Measurements from ENCODE around the gene TMTC4.
A peak's percentile ranks its signal among the peaks of the same experiment; 100 is the strongest.

TMTC4 gene

DNA sequence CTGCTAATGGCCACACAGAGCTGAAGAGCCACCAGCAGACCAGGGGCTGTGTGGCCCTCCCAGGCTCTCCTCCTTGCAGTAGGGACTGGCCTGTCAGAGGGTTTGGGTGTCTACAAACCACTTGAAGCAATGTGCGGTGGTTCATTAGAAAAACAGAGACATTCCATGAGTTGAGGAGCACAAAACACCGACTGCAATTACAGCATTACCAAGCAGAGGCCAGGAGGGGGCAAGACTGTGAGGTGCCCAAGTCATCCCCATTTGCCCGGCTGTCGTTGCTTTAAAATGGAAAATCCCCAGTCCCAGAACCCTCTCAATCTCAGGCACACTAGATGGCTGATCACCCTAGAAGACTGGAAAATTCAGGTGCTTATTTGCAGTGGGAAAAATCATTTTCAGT lies 15.0 kb downstream of the TMTC4 start:
- H3K79me2 ChIP-seq (ENCODE audit: control insufficient read depth, insufficient read depth, low read length), result no peaks in the 10 kb centered on the region
- no peaks in the 10 kb centered on the region for H3K27me3 ChIP-seq (ENCODE audit: insufficient read depth, low read length, poor library complexity)
- no peak overlapping the region for H3K4me2 ChIP-seq (ENCODE audit: low read length)
- H2BK5ac ChIP-seq (ENCODE audit: low read length), result no peak overlapping the region
- no peak overlapping the region for H3K23ac ChIP-seq (ENCODE audit: low read length)
- WGBS (ENCODE audit: extremely low coverage, insufficient coverage, low lambda C conversion rate), result no CpG with 5 or more reads among the region's 4 CpGs
- no peak overlapping the region for H4K8ac ChIP-seq (ENCODE audit: low read depth, low read length)
- DNase-seq, result peak; percentile 29
- H3K9ac ChIP-seq (ENCODE audit: low read length), result no peak overlapping the region
- H3K56ac ChIP-seq (ENCODE audit: low read length), result no peak overlapping the region
- H3K4me1 ChIP-seq (ENCODE audit: control insufficient read depth, low read depth, low read length), result no peaks in the 10 kb centered on the region
- H3K36me3 ChIP-seq (ENCODE audit: control insufficient read depth, insufficient read depth, low read length), result peaks cover 7% of the 10 kb centered on the region
- no peak overlapping the region for H2AK5ac ChIP-seq (ENCODE audit: low read length)
- no peak overlapping the region for H3K4ac ChIP-seq (ENCODE audit: low read depth, low read length)
- H3K79me1 ChIP-seq (ENCODE audit: low read length), result no peaks in the 10 kb centered on the region
- H2BK15ac ChIP-seq (replicated peaks; ENCODE audit: low read depth), result no peak overlapping the region
- no peak overlapping the region for H2BK120ac ChIP-seq (ENCODE audit: low read depth, low read length)
- H3K18ac ChIP-seq (ENCODE audit: low read length), result no peak overlapping the region
- H3K27ac ChIP-seq (ENCODE audit: low read depth, low read length), result no peak overlapping the region
- no peak overlapping the region for H4K5ac ChIP-seq (ENCODE audit: low read length)
- H3K4me3 ChIP-seq (ENCODE audit: low read length), result no peak overlapping the region

- no peak overlapping the region for H3K56ac ChIP-seq (ENCODE audit: low read length)
- peaks cover 3% of the 10 kb centered on the region for H3K36me3 ChIP-seq (ENCODE audit: control insufficient read depth, insufficient read depth, low read length)
- WGBS (ENCODE audit: extremely low coverage, insufficient coverage, low lambda C conversion rate), result no CpG with 5 or more reads among the region's 2 CpGs
Observed at GRCh38 chr13:100658363-100658762, 16.2 kb downstream of the TMTC4 start.

GRCh38 chr13:100657881-100658315 lies 16.7 kb downstream of the TMTC4 start:
- H3K4me1 ChIP-seq (ENCODE audit: control insufficient read depth, low read depth, low read length), result no peaks in the 10 kb centered on the region
- WGBS (ENCODE audit: extremely low coverage, insufficient coverage, low lambda C conversion rate), result no CpG with 5 or more reads among the region's 5 CpGs

More at GRCh38 chr13:100658363-100658762, 16.2 kb downstream of the TMTC4 start:
- Histone ChIP-seq H3K27ac (ENCODE audit: low read depth, low read length) (no peak overlapping the region), H2BK15ac (replicated peaks; ENCODE audit: low read depth) (no peak overlapping the region), H3K4me2 (ENCODE audit: low read length) (no peak overlapping the region), H4K5ac (ENCODE audit: low read length) (no peak overlapping the region), H3K18ac (ENCODE audit: low read length) (no peak overlapping the region), H3K79me2 (ENCODE audit: control insufficient read depth, insufficient read depth, low read length) (no peaks in the 10 kb centered on the region), H3K79me1 (ENCODE audit: low read length) (no peaks in the 10 kb centered on the region), H3K9ac (ENCODE audit: low read length) (no peak overlapping the region), H3K4me1 (ENCODE audit: control insufficient read depth, low read depth, low read length) (no peaks in the 10 kb centered on the region), H3K4me3 (ENCODE audit: low read length) (no peak overlapping the region), H4K8ac (ENCODE audit: low read depth, low read length) (no peak overlapping the region), H3K23ac (ENCODE audit: low read length) (no peak overlapping the region), H3K27me3 (ENCODE audit: insufficient read depth, low read length, poor library complexity) (no peaks in the 10 kb centered on the region), H3K4ac (ENCODE audit: low read depth, low read length) (no peak overlapping the region), H2BK5ac (ENCODE audit: low read length) (no peak overlapping the region), H2AK5ac (ENCODE audit: low read length) (no peak overlapping the region), H2BK120ac (ENCODE audit: low read depth, low read length) (no peak overlapping the region)
- DNase-seq, result no peak

GRCh38 chr13:100652510-100652909 lies 22.1 kb downstream of the TMTC4 start:
- Histone ChIP-seq H3K27me3 (ENCODE audit: insufficient read depth, low read length, poor library complexity) (no peaks in the 10 kb centered on the region), H3K79me1 (ENCODE audit: low read length) (no peaks in the 10 kb centered on the region), H2BK5ac (ENCODE audit: low read length) (no peak overlapping the region), H3K4me3 (ENCODE audit: low read length) (no peak overlapping the region), H3K4ac (ENCODE audit: low read depth, low read length) (no peak overlapping the region), H3K56ac (ENCODE audit: low read length) (no peak overlapping the region), H3K36me3 (ENCODE audit: control insufficient read depth, insufficient read depth, low read length) (no peaks in the 10 kb centered on the region), H2BK120ac (ENCODE audit: low read depth, low read length) (no peak overlapping the region), H3K27ac (ENCODE audit: low read depth, low read length) (no peak overlapping the region), H3K9ac (ENCODE audit: low read length) (no peak overlapping the region), H4K5ac (ENCODE audit: low read length) (no peak overlapping the region), H2BK15ac (replicated peaks; ENCODE audit: low read depth) (no peak overlapping the region), H3K79me2 (ENCODE audit: control insufficient read depth, insufficient read depth, low read length) (no peaks in the 10 kb centered on the region), H3K4me1 (ENCODE audit: control insufficient read depth, low read depth, low read length) (no peaks in the 10 kb centered on the region), H3K18ac (ENCODE audit: low read length) (no peak overlapping the region), H2AK5ac (ENCODE audit: low read length) (no peak overlapping the region), H3K23ac (ENCODE audit: low read length) (no peak overlapping the region), H3K4me2 (ENCODE audit: low read length) (no peak overlapping the region), H4K8ac (ENCODE audit: low read depth, low read length) (no peak overlapping the region)
- WGBS (ENCODE audit: extremely low coverage, insufficient coverage, low lambda C conversion rate), result no CpG with 5 or more reads among the region's 2 CpGs
- DNase-seq, result no peak

More at GRCh38 chr13:100657881-100658315, 16.7 kb downstream of the TMTC4 start:
- Histone ChIP-seq H3K27me3 (ENCODE audit: insufficient read depth, low read length, poor library complexity) (no peaks in the 10 kb centered on the region), H3K4me2 (ENCODE audit: low read length) (no peak overlapping the region), H3K18ac (ENCODE audit: low read length) (no peak overlapping the region), H2AK5ac (ENCODE audit: low read length) (no peak overlapping the region), H2BK15ac (replicated peaks; ENCODE audit: low read depth) (no peak overlapping the region), H4K5ac (ENCODE audit: low read length) (no peak overlapping the region), H3K56ac (ENCODE audit: low read length) (no peak overlapping the region), H3K79me2 (ENCODE audit: control insufficient read depth, insufficient read depth, low read length) (no peaks in the 10 kb centered on the region), H3K4ac (ENCODE audit: low read depth, low read length) (no peak overlapping the region), H4K8ac (ENCODE audit: low read depth, low read length) (no peak overlapping the region), H2BK120ac (ENCODE audit: low read depth, low read length) (no peak overlapping the region), H3K27ac (ENCODE audit: low read depth, low read length) (no peak overlapping the region), H3K9ac (ENCODE audit: low read length) (no peak overlapping the region), H3K23ac (ENCODE audit: low read length) (no peak overlapping the region), H2BK5ac (ENCODE audit: low read length) (no peak overlapping the region), H3K79me1 (ENCODE audit: low read length) (no peaks in the 10 kb centered on the region), H3K36me3 (ENCODE audit: control insufficient read depth, insufficient read depth, low read length) (peaks cover under 1% of the 10 kb centered on the region), H3K4me3 (ENCODE audit: low read length) (no peak overlapping the region)
- no peak for DNase-seq

DNA sequence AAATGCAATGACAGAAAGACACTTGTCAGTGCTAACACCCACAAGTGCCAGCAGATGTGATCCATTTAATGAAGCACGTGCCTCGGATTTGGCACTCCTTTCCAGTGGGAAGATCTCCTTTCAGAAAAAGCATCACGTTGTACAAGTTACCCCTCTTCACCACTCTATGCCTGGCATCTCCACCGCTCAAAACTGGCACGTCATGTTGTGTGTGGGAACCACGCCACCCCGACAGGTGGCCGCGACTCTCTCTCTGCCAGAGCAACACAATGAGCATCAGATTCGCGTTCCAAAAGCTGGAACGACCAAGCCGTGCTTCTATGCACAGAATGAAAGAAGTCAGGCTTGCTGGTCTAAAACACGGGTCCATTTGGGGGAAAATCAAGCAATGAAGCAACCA lies 24.3 kb downstream of the TMTC4 start:
- Histone ChIP-seq H2BK120ac (ENCODE audit: low read depth, low read length) (no peak overlapping the region), H3K36me3 (ENCODE audit: control insufficient read depth, insufficient read depth, low read length) (no peaks in the 10 kb centered on the region), H2AK5ac (ENCODE audit: low read length) (no peak overlapping the region), H3K4ac (ENCODE audit: low read depth, low read length) (no peak overlapping the region), H3K23ac (ENCODE audit: low read length) (no peak overlapping the region), H3K27me3 (ENCODE audit: insufficient read depth, low read length, poor library complexity) (no peaks in the 10 kb centered on the region), H4K5ac (ENCODE audit: low read length) (no peak overlapping the region), H2BK5ac (ENCODE audit: low read length) (no peak overlapping the region), H2BK15ac (replicated peaks; ENCODE audit: low read depth) (no peak overlapping the region), H3K79me1 (ENCODE audit: low read length) (no peaks in the 10 kb centered on the region), H3K18ac (ENCODE audit: low read length) (no peak overlapping the region), H3K9ac (ENCODE audit: low read length) (no peak overlapping the region), H3K56ac (ENCODE audit: low read length) (no peak overlapping the region), H3K4me2 (ENCODE audit: low read length) (no peak overlapping the region), H3K4me3 (ENCODE audit: low read length) (no peak overlapping the region), H3K4me1 (ENCODE audit: control insufficient read depth, low read depth, low read length) (no peaks in the 10 kb centered on the region), H4K8ac (ENCODE audit: low read depth, low read length) (no peak overlapping the region), H3K79me2 (ENCODE audit: control insufficient read depth, insufficient read depth, low read length) (no peaks in the 10 kb centered on the region), H3K27ac (ENCODE audit: low read depth, low read length) (no peak overlapping the region)
- DNase-seq, result no peak
- no CpG with 5 or more reads among the region's 14 CpGs for WGBS (ENCODE audit: extremely low coverage, insufficient coverage, low lambda C conversion rate)

- Histone ChIP-seq H3K18ac (ENCODE audit: low read length) (no peak overlapping the region), H3K4me1 (ENCODE audit: control insufficient read depth, low read depth, low read length) (no peaks in the 10 kb centered on the region), H2BK120ac (ENCODE audit: low read depth, low read length) (no peak overlapping the region), H3K36me3 (ENCODE audit: control insufficient read depth, insufficient read depth, low read length) (no peaks in the 10 kb centered on the region), H2BK5ac (ENCODE audit: low read length) (no peak overlapping the region), H3K9ac (ENCODE audit: low read length) (no peak overlapping the region), H3K56ac (ENCODE audit: low read length) (no peak overlapping the region), H3K4ac (ENCODE audit: low read depth, low read length) (no peak overlapping the region), H3K4me2 (ENCODE audit: low read length) (no peak overlapping the region), H3K79me2 (ENCODE audit: control insufficient read depth, insufficient read depth, low read length) (no peaks in the 10 kb centered on the region), H3K23ac (ENCODE audit: low read length) (no peak overlapping the region), H3K27ac (ENCODE audit: low read depth, low read length) (no peak overlapping the region), H3K79me1 (ENCODE audit: low read length) (no peaks in the 10 kb centered on the region), H3K4me3 (ENCODE audit: low read length) (no peak overlapping the region), H4K8ac (ENCODE audit: low read depth, low read length) (no peak overlapping the region), H3K27me3 (ENCODE audit: insufficient read depth, low read length, poor library complexity) (no peaks in the 10 kb centered on the region), H2BK15ac (replicated peaks; ENCODE audit: low read depth) (no peak overlapping the region), H2AK5ac (ENCODE audit: low read length) (no peak overlapping the region), H4K5ac (ENCODE audit: low read length) (no peak overlapping the region)
- DNase-seq, result no peak
- WGBS (ENCODE audit: extremely low coverage, insufficient coverage, low lambda C conversion rate), result no CpG with 5 or more reads among the region's 4 CpGs
Observed at GRCh38 chr13:100648354-100648753, 26.2 kb downstream of the TMTC4 start.
